ENCODE data around the gene THRA. TPM values are rescaled to one million over a fixed set of nuclear protein-coding genes. Genes with fewer than 3 reads are reported as not detected.

THRA gene
- polyA plus RNA-seq, 6 donors from 2014 or later = 1.9 to 5.3 (median 4.7) TPM

DNA sequence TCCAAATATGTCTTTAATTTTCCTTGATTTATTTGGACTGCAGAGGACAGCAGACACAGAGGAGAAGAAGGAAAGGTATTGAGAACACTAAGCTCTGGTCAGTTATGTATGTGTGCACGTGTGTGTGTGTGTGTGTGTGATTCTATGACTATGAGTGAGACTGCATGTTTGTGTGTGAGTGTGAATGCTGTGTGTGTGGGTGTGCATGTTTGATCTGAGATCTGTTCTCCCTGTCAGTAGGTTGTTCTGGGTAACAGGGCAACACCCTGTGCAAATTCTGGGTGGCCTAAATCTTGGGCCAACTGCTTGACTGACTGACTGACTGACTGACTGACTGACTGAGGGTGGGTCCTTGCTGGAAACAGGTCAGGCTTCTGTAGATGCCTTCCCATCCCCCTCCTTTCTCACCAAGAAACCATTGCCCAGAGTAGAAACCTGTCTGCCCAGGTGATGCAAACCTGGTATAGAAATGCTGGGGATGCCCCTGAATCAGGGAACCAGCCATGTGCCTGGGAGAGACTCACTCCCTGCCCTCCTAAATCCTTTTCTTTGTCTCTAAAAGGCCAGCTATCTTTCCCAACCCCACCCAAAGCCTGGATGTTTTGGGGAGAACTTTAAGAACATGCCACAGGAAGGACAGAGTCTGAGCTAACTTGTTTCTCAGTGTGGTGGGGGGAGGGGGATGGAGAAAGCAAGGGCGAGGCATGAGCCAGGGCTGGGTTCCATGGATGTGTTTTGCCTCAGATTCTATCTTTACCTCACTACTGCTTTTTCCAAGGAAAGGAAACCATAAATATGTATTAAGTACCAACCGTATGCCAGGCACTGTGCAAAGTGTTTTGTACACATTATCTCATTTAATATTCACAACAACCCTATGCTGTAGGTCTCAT is 42.1 kb downstream of the THRA start:
- H3K4me3 Mint-ChIP-seq = peak overlapping the region in 2 of 8 donors; percentile 40 to 56
- no peaks in the 10 kb centered on the region for H3K27me3 Mint-ChIP-seq

DNA sequence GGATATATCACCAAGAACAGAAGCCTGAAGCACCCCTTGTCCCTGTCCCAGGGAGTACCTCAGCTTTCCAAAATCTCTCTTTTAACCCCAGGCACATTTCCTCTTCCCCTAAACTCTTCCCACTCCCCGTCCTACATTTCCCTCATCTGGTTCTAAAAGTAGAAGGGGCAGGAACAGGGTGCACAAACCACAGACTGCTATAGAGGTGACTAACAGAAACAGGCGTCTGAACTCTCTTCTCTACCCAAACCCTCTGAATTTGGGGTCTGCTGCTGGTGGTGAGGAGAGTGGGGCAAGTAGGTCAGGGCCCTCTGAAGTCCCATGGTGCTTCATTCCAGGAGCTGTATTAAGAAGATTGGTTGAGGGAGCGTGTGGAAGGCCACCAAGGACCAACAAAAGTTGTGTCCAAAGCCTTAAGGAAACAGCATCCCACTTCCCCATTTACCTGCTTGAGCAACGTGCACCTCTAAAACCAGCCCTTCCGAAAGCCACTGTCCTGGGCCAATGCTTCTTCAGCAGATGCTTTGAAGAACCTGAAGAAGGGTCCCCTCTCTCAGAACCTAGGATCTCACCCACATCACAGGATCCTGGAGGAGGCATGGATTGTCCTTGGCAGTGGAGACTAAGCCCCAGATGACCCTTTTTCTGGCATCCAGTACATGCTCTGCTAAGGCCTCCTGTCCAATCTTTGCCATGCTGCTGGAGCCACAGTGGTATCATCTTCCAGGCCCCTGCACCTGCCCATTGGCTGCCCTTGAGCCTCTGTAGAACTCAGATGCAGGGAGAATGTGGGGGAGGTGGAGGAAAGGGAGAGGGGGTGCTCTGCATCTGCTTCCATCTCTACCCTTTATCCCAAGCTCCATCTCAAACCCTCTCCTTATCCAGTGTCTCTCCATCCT is 43.3 kb downstream of the THRA start:
- Mint-ChIP-seq H3K36me3 (no peaks in the 10 kb centered on the region), H3K4me1 (peaks cover 45 to 59% (median 58%) of the 10 kb centered on the region in 3 donors), H3K9me3 (no peaks in the 10 kb centered on the region), H3K27me3 (no peaks in the 10 kb centered on the region), H3K4me3 (peak overlapping the region in 4 of 8 donors; percentile 22 to 50 (median 35)), H3K27ac (peak overlapping the region in 3 of 6 donors; percentile 15 to 81 (median 15))
- DNase-seq (no peak), ATAC-seq (ENCODE audit: low read depth in 2 of 2) (no peak)

More for the DNA sequence above, 42.1 kb downstream of the THRA start:
- no peaks in the 10 kb centered on the region for H3K9me3 Mint-ChIP-seq
- no peak for DNase-seq
- peaks cover 52 to 63% (median 58%) of the 10 kb centered on the region in 3 donors for H3K4me1 Mint-ChIP-seq
- no peak for ATAC-seq (ENCODE audit: low read depth in 2 of 2)
- no peak overlapping the region for H3K27ac Mint-ChIP-seq
- no peaks in the 10 kb centered on the region for H3K36me3 Mint-ChIP-seq

DNA sequence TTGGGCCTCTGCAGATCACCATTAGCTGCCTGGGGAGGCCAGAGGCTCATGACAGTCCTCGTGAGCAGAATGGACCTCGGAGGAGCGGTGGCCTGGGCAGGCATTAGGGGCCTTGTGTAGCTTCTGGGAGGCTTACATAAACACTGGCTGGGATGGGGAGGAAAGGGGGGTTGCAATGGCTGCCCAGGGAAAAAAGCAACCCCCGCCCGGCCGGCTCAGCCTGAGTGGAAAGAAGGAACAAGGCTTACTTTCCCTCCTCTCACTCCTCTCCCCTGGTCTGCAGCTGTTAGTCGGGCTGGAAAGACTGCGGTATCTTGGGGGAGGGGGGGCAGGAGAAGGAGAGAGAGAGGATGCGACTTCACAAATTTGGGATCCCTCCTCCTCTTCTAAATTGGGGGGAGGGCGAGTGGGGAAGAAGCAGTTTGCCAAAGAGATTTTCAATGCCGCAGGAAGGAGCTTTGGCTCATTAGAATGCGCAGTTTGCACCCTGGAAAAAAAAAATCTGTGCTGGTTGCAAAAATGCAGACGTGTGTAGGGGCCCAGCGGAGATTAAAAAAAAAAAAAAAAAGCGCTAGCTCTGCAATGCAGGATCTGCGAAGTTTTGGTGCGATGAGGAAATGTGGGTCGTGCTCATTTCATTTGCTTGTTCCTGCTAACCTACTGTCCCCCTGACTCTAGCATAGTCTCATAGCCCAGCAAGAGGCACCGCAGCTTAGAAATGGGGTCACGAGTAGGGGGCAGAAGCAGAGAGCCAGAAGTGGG is 44.2 kb downstream of the THRA start:
- DNase-seq = no peak
- H3K27ac Mint-ChIP-seq = peak overlapping the region in 5 of 6 donors; percentile 28 to 96 (median 81)
- ATAC-seq (ENCODE audit: low read depth in 2 of 2) = no peak

DNA sequence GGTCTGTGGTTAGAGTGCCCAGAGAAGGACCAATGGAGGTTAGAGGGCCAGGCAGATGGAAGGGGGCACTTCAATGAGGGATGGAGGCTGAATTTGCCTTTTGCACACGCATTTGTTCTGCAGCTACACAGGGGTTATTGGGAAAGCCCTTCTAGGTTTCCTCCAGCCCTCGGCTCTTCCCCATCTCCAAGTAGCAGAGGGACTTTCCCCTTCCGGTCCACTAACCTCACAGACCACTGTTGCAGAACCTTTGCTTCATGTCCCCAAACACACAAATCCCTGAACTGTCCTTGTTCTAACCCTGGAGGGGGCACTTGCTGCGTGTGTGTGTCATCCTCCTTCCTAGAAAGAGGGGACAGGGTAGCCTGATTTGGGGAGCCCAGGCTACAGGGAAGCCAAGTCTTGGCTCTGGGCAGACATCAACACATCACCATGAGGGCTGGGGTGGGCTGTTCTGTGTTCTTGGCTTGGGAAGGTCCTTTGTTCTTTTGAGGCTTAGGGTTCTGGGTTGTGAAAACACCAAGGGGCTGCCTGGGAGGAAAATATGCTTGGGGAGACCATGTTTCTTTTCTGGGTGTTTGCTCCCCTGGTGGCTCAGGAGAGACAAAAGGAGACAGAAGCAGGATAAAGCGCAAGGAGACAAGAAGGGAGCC is 44.9 kb downstream of the THRA start:
- peak overlapping the region; percentile 80 to 97 (median 96) for H3K27ac Mint-ChIP-seq
- peak overlapping the region; percentile 48 to 87 (median 76) for H3K4me3 Mint-ChIP-seq
- ATAC-seq (ENCODE audit: low read depth in 2 of 2) = peak; percentile 52
- no peaks in the 10 kb centered on the region for H3K36me3 Mint-ChIP-seq
- peaks cover 54 to 70% (median 69%) of the 10 kb centered on the region in 3 donors for H3K4me1 Mint-ChIP-seq
- H3K27me3 Mint-ChIP-seq = no peaks in the 10 kb centered on the region
- DNase-seq = no peak
- no peaks in the 10 kb centered on the region for H3K9me3 Mint-ChIP-seq

More for the DNA sequence above, 44.2 kb downstream of the THRA start:
- H3K27me3 Mint-ChIP-seq = no peaks in the 10 kb centered on the region
- H3K36me3 Mint-ChIP-seq = no peaks in the 10 kb centered on the region
- peaks cover 48 to 63% (median 62%) of the 10 kb centered on the region in 3 donors for H3K4me1 Mint-ChIP-seq
- no peaks in the 10 kb centered on the region for H3K9me3 Mint-ChIP-seq
- H3K4me3 Mint-ChIP-seq = peak overlapping the region in 6 of 8 donors; percentile 48 to 86 (median 76)

DNA sequence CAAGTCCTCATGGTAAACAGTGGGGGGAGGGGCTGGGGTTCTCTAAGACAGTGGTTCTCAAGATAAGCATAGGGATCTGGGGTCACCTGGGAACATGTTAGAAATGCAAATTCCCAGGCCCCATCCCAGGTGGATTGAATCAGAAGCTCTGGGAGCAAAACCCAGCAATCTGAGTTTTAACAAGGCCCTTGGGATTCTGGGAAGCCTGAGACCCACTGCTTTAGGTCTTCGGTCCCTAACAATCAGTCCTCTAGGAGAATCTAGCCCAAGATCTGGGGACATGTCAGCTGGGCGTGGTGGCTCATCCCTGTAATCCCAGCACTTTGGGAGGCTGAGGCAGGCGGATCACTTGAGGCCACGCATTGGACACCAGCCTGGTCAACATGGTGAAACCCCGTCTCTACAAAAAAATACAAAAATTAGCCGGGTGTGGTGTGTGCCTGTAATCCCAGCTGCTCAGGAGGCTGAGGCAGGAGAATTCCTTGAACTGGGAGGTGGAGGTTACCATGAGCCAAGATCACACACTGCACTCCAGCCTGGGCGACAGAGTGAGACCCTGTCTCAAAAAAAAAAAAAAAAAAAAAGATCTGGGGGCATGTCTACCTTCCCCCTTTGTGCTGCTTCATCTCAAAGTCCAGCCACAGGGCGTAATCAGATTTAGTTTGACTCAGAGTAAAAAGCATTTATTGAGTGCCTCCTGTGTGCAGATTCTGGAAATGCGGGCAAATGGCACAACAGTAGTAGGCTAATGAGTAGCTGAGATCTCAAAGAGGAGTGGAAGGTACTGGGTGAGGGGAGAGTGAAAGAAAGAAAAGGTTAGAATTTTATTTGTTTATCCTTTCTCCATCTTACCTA is 46.4 kb downstream of the THRA start:
- no peaks in the 10 kb centered on the region for H3K9me3 Mint-ChIP-seq
- ATAC-seq (ENCODE audit: low read depth in 2 of 2) (no peak), DNase-seq (no peak)
- H3K4me3 Mint-ChIP-seq = no peak overlapping the region
- H3K36me3 Mint-ChIP-seq = no peaks in the 10 kb centered on the region
- no peaks in the 10 kb centered on the region for H3K27me3 Mint-ChIP-seq
- H3K27ac Mint-ChIP-seq = peak overlapping the region in 1 of 6 donors; percentile 93
- H3K4me1 Mint-ChIP-seq = peaks cover 59 to 79% (median 69%) of the 10 kb centered on the region in 3 donors

DNA sequence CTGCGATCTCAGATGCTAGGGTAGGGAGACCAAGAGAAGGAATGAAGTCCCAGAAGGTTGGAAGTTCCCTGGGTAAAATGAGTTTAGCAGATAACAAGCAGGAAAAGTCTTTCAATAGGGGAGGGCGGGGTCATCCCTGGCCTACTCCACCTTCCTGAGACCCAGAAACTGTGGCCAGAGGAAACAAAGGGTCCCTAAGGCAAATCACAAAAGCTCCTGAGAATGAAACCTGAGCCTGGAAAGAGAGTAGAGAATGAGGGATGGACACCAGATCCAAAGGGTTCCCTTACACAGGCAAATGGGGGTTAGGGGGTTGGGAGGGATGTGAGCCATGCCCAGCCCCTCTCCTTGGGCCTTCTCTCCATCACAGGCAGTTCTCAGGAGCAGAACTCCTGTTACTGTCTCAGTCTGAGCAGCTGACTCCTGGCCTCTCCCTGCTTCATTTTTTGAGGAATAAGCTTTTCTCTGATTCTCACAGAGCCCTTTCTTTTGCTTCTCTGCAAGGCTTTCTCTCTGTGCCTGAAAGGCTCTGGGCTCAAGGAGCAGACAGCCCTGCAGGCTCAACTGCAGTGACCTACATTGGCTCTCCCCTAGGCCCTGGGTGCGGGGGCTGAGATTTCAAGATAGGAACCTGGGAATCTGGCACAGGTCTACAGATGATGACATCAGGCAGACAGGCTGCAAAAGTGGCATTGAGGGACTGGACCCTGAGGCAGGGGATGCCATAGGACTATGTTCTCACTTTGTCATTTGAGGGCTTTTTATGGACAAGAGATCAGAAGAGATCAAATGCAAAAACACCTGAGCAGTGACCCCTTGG is 47.5 kb downstream of the THRA start:
- H3K27me3 Mint-ChIP-seq = no peaks in the 10 kb centered on the region
- peaks cover 55 to 79% (median 61%) of the 10 kb centered on the region in 3 donors for H3K4me1 Mint-ChIP-seq
- peak overlapping the region in 3 of 6 donors; percentile 50 to 71 (median 62) for H3K27ac Mint-ChIP-seq
- H3K4me3 Mint-ChIP-seq = peak overlapping the region in 3 of 8 donors; percentile 35 to 76 (median 54)
- no peaks in the 10 kb centered on the region for H3K9me3 Mint-ChIP-seq
- DNase-seq (no peak), ATAC-seq (ENCODE audit: low read depth in 2 of 2) (no peak)
- no peaks in the 10 kb centered on the region for H3K36me3 Mint-ChIP-seq

DNA sequence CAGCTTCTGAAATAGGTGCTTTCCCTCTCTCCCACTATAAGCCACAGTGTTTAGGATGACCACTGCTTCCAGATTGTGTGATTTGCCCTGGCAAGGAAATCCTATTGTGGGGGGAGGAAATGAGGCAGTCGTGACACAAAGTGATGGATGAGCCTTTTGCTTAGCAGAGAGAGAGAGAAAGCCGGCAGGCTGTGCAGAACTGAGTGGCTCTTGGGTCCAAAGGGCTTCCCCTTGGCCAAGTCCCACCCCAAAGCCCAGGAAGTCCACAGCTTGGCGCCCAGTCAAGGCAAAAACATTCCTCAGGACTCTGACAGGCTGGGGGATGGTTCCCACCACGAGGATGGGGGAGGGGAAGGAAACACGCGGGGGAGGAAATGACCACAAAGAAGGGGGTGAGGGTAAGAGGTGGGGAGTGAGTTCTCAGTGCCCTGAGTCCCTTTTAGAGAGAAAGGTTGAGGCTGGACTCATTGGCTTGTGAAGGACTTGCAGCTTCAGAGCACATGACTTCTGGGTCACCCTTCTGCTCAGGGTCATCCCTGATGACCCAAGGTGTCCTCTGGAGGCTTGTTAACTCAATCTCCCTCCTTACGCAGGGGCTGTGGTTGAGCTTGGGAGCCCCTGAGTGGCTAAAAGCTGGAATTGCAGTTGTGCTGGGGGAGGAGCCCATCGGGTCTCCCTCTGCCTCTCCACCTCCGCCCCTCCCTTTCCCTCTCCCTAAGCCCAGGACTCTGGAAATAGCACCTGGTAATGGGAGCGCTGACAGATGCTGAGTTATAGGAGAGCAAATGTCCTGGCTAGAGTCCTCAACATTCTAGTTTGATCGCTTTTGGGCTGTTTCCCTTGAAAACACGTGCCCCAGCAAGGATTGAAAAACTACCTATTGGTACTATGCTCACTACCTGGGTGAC is 48.7 kb downstream of the THRA start:
- Mint-ChIP-seq H3K4me1 (peaks cover 49 to 70% (median 54%) of the 10 kb centered on the region in 3 donors), H3K36me3 (no peaks in the 10 kb centered on the region), H3K4me3 (peak overlapping the region; percentile 66 to 89 (median 75)), H3K27me3 (no peaks in the 10 kb centered on the region), H3K27ac (peak overlapping the region; percentile 52 to 90 (median 78)), H3K9me3 (no peaks in the 10 kb centered on the region)
- DNase-seq (peak; percentile 66), ATAC-seq (ENCODE audit: low read depth in 2 of 2) (peak; percentile 27 to 40)

DNA sequence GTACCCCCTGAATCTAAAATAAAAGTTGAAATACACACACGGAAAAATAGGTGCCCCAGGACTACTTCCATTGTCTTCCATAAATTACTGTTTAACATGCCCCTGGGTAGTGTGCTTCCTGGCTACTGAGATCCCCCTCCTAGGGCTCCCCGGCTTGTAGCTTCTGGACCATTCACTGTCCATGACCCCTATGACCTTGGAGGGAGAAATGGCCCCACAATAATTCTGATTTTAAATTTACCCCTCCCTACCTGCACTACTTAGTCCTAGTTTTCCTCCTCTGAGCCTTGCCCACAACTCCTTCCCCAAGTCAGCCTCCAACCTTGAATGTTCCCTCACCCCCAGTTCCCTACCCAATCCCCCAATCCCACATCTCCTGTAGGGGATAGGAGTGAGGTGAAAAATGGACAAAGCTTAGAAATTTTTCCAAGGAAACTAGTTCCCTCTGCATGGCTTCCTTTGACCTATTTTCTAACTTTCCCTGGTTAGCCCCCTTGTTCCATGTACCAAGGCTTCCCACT is 49.5 kb downstream of the THRA start:
- ATAC-seq (ENCODE audit: low read depth in 2 of 2) = no peak
- H3K9me3 Mint-ChIP-seq = no peaks in the 10 kb centered on the region
- H3K27me3 Mint-ChIP-seq = no peaks in the 10 kb centered on the region
- H3K4me3 Mint-ChIP-seq = peak overlapping the region in 6 of 8 donors; percentile 66 to 90 (median 76)
- no peaks in the 10 kb centered on the region for H3K36me3 Mint-ChIP-seq
- H3K4me1 Mint-ChIP-seq = peaks cover 41 to 62% (median 46%) of the 10 kb centered on the region in 3 donors
- DNase-seq = no peak
- peak overlapping the region; percentile 20 to 90 (median 71) for H3K27ac Mint-ChIP-seq

DNA sequence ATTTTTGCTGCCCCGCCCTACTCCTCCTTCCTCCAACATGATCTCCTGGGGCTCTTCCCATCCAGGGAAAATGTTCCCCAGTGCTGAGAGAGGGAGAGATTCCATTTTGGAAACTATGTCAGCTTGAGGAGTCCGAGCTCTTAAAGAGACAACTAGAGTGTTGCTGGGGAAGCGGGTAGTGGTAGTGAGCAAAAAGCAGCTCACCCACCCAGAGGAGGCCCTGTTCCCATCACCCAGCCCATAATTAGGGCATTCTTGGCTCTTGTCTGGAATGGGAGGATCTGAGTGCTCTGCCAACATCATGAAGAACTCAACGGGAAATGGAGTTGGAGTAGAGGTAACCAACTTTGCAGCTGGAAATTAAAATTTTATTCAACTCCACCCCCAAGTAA is 49.9 kb downstream of the THRA start:
- no peak for DNase-seq
- no peak for ATAC-seq (ENCODE audit: low read depth in 2 of 2)
- Mint-ChIP-seq H3K27ac (peak overlapping the region in 5 of 6 donors; percentile 59 to 89 (median 73)), H3K27me3 (no peaks in the 10 kb centered on the region), H3K4me1 (peaks cover 36 to 57% (median 42%) of the 10 kb centered on the region in 3 donors), H3K4me3 (peak overlapping the region in 5 of 8 donors; percentile 51 to 90 (median 76)), H3K9me3 (no peaks in the 10 kb centered on the region), H3K36me3 (no peaks in the 10 kb centered on the region)

Measured in naive B cell (primary cell).